Measurements from ENCODE around the gene SIAE.

Gene SIAE

DNA sequence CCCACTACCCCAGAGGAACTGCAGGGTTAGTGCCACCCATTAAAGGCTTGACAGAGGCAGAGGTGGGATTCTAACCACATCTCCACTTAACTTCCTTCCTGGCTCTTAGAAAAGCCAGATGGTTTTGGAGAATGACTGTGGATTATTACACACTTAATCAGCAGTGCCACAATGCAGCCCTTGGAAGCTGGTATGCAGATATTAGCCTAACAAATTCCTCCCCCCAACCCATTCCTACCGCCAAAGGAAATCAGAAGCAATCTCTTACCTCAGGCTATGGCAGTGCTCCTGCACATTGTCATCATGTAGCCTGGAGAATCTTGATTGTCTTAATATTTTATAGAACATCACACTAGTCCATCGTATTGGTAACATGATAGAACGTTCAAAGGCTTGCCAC, 43.1 kb upstream of the SIAE start:
- DNase-seq (ENCODE audit: low read depth) = peak; percentile 38
- no peak overlapping the region for H3K4me3 ChIP-seq (ENCODE audit: low read length)
- TF ChIP-seq, protein P1, sequence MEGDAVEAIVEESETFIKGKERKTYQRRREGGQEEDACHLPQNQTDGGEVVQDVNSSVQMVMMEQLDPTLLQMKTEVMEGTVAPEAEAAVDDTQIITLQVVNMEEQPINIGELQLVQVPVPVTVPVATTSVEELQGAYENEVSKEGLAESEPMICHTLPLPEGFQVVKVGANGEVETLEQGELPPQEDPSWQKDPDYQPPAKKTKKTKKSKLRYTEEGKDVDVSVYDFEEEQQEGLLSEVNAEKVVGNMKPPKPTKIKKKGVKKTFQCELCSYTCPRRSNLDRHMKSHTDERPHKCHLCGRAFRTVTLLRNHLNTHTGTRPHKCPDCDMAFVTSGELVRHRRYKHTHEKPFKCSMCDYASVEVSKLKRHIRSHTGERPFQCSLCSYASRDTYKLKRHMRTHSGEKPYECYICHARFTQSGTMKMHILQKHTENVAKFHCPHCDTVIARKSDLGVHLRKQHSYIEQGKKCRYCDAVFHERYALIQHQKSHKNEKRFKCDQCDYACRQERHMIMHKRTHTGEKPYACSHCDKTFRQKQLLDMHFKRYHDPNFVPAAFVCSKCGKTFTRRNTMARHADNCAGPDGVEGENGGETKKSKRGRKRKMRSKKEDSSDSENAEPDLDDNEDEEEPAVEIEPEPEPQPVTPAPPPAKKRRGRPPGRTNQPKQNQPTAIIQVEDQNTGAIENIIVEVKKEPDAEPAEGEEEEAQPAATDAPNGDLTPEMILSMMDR (conservative IDR thresholded peaks at IDR 0.05; ENCODE audit: low read length) = no peak

DNA sequence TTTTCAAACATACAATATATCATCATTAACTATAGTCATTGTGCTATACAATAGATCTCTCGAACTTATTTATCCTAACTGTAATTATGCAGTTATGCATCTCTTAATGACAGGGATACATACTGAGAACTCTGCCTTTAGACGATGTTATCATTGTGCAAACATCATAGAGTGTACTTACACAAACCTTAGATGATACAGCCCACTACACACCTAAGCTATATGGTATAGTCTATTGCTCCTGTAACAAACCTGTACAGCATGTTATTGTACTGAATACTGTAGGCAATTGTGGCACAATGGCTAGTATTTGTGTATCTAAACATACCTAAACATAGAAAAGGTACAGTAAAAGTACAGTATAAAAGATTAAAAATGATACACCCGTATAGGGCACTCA, 38.9 kb upstream of the SIAE start:
- no peak overlapping the region for H3K4me3 ChIP-seq (ENCODE audit: low read length)
- no peak for DNase-seq (ENCODE audit: low read depth)
- TF ChIP-seq, protein P1 (conservative IDR thresholded peaks at IDR 0.05; ENCODE audit: low read length) = no peak

DNA sequence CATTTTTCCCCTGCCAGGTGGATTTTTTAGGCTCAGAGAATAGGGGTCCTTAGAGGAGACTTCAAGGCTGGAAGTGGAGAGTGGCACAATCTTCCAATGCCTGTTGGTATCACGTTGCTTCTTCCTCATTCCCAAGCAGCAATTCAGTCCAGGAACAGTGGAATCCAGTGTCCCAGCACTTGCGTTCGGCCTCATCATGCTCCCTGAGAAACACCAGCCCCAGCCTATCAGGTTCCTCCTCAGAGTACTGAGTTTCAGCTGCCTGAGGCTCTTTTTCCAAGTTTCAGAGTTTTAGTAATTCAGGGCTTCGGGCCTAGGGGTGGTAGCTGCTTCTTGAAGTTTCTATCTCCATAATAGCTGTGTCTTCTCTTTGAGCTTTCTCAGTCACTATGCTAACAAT, 34.3 kb upstream of the SIAE start:
- TF ChIP-seq, protein P1 (conservative IDR thresholded peaks at IDR 0.05; ENCODE audit: low read length) = no peak
- H3K4me3 ChIP-seq (ENCODE audit: low read length) = no peak overlapping the region
- DNase-seq (ENCODE audit: low read depth) = no peak

DNA sequence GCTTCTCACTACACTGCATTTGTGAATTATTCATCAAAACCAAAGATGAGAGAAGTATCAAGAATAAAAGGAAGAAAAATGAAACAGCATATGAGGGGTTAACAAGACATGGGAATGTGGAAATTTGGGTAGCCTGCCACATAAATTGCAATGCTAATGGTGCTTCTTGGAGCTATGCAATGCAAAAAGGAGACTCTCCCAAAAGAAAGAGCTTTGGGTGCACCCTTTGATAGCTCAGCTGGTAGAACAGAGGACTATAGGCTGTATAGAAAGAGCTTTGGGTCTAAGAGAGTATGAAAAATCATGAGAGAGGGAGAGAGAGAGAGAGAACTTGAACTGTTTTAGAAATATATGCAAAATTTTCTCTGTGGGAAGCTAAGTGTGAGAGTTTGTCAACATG, 26.5 kb upstream of the SIAE start:
- TF ChIP-seq, protein P1 (conservative IDR thresholded peaks at IDR 0.05; ENCODE audit: low read length) = no peak
- DNase-seq (ENCODE audit: low read depth) = no peak
- no peak overlapping the region for H3K4me3 ChIP-seq (ENCODE audit: low read length)

DNA sequence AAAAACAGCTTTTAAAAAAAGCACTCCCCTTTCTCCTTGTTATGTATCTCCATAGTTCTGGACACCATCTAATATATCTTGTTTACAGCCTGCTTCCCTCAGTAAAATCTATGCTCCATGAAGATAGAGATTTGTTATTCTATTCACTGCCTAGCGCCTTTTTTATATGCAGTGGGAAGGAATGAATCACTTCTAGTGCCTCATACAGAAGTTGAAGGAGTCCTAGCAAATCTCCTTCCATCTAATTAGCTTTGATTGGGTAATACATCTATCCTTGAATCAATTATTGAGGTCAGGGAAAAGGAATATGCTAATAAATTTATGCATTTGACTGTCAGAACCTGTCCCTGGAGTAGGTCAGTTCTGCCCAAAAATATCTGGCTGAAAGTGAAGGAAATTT, 26.0 kb upstream of the SIAE start:
- TF ChIP-seq, protein P1 (conservative IDR thresholded peaks at IDR 0.05; ENCODE audit: low read length) = no peak
- no peak for DNase-seq (ENCODE audit: low read depth)
- no peak overlapping the region for H3K4me3 ChIP-seq (ENCODE audit: low read length)

DNA sequence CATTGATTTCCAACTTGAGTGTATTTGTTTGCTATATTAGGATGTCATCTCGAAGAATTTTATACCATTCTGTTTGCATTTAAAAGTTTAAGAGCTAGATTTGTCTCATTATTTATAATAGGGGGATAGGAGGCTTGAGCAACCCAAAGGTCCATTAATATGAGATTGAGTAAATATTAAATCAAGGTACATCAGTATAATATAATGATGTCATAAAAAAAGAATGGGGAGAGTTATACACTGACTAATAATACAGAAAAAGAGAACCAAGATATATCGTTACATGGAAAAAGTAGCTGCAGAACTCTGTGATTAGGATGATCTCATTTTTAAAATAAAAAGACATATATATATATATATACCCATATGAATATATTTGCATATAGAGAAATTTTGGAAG, 19.6 kb upstream of the SIAE start:
- no peak overlapping the region for H3K4me3 ChIP-seq (ENCODE audit: low read length)
- TF ChIP-seq, protein P1 (conservative IDR thresholded peaks at IDR 0.05; ENCODE audit: low read length) = no peak
- no peak for DNase-seq (ENCODE audit: low read depth)

DNA sequence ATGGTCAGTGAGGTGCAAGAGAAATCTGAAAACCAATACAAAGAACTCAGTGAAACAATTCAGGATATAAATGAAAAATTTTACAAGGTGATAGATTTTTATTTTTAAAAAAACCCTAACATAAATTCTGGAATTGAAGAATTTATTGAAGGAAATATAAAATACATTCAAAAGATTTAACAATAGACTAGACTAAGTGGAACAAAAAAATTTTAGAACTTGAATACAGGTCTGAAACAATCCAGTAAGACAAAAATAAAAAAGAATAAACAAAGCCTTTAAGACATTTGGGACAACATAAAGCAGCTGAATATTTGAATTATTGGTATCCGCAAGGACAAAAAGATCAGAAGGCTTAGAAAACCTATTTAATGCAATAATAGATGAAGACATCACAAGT, 8.9 kb upstream of the SIAE start:
- DNase-seq (ENCODE audit: low read depth) = no peak
- TF ChIP-seq, protein P1 (conservative IDR thresholded peaks at IDR 0.05; ENCODE audit: low read length) = no peak
- no peak overlapping the region for H3K4me3 ChIP-seq (ENCODE audit: low read length)

All from AG10803 (cell line).